Activated T-cell treated with anti-CD3 and anti-CD28 coated beads, Interleukin-2, amount 50 U/mL, for 1 hour (primary cell): ENCODE data around the gene INTS15.
"Not testable (repeated sequence)": the region's sequence is repeated elsewhere in the genome, so short reads cannot be mapped to it uniquely, and the experiment has no call there.

Source experiments
- DNase-seq: peaks from one replicate; pipeline ENCODE4 v3.0.0-alpha.2; 2020

Gene INTS15

DNA sequence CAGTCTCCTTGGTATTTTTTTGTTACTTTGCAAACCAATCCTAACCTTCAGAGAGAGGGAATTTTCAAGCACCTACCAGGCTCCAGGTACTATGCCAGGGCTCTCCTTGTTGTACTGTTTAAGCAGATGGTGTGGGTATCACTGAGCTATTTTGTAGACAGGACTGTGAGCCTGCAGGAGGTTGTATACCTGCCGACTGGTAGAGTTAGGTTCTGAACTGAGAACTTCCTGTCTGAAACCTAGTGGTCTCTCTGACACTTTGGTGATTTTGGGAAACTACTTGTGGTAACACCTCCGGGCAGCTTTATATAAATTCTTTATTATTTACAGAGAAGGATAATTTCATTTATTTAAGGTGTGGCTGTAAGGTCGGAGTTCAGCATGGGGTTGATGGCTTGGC lies 30.1 kb downstream of the INTS15 start:
- DNase-seq, result no peak

DNA sequence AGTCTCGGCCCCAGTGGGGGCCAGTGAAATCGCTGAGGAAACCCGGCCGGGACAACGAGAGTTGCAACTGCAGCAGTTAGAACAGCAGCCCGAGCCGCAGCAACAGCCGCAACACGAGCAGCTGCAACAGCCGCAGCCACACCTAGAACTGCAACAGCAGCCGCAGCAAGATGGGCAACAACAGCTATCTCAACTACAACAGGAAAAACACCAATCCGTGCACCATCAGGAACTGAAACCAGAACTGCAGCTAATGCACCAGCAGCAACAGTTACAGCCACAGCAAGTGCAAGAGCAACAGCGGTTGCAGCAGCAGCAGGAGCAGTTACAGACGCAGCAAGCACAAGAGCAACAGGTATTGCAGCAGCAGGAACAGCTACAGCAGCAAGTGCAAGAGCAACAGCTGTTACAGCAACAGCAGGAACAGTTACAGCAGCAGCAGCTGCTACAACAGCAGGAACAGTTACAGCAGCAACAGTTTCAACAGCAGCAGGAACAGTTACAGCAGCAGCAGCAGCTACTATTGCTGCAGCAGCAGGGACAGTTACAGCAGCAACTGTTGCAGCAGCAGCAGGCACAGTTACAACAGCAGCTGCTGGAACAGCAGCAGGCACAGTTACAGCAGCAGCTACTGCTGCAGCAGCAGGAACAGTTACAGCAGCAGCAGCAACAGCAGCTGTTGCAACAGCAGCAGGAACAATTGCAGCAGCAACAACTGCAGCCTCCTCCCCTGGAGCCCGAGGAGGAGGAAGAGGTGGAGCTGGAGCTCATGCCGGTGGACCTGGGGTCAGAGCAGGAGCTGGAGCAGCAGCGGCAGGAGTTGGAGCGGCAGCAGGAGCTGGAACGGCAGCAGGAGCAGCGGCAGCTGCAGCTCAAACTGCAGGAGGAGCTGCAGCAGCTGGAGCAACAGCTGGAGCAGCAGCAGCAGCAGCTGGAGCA lies 31.6 kb downstream of the INTS15 start:
- no peak for DNase-seq

DNA sequence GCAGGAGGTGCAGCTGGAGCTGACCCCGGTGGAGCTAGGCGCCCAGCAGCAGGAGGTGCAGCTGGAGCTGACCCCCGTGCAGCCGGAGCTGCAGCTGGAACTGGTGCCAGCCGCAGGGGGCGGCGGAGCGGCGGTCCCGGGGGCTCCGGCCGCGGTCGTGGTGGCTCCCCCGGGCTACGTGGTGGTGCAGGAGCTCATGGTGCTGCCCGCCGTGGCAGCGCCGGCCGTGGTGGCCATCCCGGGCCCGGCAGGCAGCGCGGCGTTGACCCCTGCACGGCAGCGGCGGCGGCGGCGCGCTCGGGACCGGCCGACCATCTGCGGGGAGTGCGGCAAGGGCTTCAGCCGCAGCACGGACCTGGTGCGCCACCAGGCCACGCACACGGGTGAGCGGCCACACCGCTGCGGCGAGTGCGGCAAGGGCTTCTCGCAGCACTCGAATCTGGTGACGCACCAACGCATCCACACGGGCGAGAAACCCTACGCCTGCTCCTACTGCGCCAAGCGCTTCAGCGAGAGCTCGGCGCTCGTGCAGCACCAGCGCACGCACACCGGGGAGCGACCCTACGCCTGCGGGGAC lies 32.4 kb downstream of the INTS15 start:
- no peak for DNase-seq

DNA sequence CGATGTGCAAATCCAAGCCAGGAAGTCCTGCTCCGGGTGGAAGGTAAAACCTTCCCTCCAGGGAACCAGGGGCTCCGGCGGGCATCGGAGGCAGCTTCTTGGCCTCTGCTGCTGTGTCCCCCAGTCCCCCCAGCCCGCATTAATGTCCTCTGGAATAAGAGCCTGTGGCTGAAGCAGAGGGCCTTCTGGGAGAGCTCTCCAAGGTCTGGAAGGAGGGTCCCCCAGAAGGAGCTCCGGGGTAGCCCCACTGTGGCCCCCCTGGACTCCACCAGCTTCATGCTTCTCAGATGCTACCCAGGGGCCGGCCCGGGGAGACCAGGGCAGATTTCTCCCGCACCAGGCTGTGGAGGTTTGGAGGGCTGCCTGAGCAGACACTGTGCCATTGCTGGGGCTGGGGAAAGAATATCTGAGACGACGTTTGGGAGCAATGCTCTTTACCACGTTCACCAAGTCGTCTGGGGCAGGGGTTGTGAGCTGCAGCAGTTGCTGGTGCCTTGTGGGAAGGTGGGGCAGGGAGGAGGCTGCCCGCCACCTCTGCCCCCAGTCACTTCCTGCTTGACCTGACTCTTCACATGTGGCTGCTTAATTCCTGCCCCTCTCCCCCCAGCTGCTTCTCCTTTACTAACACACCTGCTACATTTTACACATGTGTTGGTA lies 33.9 kb downstream of the INTS15 start:
- DNase-seq, result no peak

DNA sequence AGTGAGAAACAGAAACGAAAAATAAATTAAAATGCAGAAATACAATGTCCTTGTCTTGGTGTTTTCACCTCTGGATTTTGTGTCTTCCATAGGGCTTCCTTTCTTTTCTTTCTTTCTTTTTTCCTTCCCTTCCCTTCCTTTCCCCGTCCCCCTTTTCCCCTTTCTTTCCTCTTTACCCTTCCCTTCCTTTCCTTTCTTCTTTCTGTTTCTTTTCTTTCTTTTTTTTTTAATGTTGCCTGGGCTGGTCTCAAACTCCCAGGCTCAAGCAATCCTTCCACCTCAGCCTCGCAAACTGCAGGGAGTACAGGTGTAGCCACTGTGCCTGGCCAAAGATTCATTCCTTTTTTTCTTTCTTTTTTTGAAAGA lies 34.4 kb downstream of the INTS15 start:
- DNase-seq, result no peak

DNA sequence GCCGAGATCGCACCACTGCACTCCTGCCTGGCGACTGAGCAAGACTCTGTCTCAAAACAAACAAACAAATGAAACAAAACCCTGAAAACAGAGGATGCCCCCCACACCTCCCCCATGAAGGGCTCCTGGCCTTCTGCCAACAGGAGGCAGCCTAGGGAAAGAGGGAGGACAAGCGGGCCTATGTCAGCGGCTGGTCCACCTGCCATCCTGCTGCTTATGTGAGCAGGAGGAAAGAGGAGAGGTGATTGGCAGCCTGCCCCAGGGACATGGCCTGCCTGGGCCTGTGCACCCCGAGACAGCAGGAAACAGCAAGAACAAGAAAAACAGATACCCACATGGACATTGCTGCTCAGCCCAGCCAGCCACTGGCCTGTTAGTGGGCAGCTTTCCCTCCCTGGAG lies 38.2 kb downstream of the INTS15 start:
- no peak for DNase-seq

DNA sequence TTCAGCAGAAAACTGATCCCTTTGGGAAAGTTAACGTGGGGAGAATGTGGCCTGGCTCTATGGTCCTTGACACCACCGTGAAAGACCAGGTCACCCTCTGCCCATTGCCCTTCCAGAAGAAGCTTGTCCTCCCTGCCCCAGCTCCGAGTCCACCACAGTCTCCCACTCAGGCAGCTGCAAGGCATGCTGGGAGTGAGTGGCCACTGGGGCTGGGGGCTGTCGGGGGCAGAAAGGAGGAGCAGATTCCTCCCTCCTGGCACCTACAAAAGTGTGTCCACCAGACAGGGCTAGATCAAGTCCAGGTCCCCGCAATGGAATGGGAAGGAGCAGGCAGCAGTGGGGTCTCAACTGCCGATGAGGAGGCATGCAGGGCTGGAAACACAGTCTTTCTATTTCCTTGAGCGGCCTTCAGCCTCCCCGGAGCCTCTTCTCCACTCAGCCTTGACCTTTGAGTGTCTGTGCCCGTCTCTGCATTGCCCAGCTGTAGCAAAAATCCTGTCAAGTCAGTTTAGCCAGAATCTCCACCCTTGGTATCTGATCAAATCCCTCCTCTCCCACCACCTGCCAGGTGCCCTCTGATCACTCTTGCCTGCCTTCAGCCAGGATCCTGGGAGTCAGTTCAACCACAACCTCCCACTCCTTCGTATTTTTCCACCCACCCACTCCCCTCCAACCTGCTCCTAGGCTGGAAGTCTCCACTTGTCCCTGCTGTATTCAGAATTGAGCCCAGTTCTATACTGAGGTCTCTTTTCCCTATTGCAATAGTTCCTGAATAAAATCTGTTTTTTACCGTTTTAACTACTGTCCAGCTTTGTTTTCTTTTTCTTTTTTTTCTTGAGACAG lies 40.4 kb downstream of the INTS15 start:
- no peak for DNase-seq

DNA sequence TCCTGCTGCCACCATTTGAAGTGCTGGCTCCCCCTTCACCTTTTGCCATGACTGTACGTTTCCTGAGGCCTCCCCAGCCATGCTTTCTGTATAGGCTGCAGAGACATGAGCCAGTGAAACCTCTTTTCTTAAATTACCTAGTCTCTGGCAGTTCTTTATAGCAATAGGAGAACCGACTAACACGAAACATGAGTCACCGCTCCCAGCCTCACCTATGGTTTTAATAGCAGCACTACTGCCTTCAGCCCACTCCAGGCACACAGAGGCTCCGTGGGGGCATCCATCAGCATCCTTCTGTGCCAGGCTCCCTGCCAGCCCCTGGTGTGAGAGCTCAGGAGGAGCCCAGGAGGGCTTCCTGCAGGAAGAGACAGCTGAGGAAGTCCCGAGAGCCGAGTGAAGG lies 41.8 kb downstream of the INTS15 start:
- no peak for DNase-seq

DNA sequence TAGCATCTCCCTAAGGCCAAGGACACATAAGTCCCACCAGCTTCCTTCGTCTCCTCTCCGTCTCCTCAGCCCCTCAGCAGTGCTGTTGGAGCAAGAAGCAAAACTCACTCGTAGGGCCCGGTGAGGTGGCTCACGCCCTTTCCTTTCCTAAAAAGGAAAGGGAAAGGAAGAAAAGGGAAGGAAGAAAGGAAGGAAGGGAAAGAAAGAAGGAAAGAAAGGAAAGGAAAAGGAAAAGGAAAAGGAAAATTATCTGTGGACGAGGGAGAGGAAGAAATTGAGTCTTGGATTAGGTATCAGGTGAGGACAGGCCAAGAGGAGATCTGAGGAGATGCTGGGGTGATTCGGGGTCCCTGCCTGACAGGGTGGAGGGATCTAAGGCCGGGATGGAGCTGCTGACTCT lies 44.2 kb downstream of the INTS15 start:
- DNase-seq, result no peak

DNA sequence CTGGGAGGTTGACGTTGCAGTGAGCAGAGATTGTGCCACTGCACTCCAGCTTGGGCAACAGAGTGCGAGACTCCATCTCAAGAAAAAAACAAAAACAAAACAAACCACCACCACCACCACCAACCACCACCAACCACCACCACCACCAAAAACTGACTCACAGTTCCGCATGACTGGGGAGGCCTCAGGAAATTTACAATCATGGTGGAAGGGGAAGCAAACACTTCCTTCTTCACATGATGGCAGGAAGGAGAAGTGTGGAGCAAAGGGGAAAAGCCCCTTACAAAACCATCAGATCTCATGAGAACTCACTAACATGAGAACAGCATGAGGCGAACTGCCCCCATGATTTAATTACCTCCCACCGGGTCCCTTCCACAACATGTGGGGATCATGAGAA lies 45.1 kb downstream of the INTS15 start:
- DNase-seq, result not testable (repeated sequence)

DNA sequence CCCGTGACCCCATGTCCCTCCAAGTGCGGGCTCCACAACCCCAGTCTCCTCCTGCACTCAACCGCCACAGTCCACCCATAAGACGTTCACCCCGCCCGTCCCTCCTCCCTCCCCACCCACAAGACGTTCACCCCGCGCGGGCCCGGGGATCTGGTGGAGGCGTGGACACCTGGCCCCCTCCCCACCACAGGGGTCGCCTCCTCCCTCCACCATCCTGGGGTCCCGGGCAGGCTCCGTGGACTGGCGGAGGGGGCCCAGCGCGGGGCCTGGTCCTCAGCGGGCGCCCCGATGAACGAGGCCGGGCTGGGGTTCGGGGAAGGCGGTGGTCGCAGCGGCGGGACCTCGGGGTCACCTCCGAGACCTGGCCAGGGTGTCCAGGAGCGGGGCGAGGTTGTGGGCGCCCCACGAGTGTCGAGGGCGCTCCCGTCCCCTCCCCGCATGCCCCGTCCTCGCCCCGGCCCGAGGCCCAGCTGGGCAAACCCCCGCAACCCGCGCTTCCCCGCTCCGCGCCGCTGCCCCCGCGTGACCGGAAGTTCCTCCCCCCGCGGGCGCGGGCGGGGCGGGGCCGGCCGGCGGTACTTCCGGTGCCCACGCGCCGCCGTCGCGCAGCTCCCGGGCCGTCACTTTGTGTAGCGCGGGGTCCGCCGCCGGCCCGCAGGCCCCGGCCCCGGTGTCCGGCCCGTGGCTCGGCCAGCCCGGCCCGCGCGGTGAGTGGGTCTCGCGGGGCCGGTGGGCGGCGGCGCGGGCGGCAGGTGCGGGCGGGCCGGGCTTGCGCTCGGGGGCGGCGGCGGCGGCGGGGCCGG lies 47.1 kb downstream of the INTS15 start, which contains the start of gene ZNF316:
ZNF316 (plus strand) TSS at position 578 of the 803 bp plus-strand sequence. CDS start 5,092 bp downstream, outside the sequence.
- peak; percentile 66 for DNase-seq

DNA sequence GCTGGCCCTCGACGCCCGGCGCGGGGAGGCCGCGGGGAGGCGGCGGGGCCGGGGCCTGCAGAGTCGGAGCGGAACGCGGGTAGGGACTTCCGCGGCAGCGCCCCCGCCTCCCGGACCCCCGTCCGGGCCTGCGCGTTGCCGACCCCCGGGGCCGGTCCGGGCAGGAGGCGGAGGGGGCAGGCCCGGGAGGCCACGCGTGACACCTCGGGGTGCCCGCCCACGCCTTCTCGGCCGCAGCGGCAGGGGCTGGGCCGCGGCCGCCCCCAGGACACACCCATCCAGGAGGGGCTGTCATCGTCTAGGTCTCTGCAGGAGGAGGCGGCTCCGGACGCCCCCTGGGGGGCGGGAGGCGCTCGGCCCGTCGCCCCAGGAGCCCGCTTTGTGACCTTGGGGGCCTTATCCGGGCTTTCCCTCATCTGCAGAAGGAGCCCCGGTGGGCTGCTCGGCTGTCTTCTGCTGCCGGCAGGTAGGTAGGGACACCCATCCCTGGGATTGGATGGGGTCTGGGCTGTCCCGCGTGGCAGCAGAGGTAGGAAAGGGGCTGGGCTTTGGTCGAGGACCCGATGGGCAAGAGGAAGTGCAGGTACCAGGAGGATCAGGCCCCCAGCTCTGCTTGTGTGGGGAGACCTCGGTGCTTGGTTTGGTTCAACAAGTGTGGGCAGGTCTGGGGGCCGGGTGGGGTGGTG lies 47.9 kb downstream of the INTS15 start:
- peak; percentile 67 for DNase-seq

DNA sequence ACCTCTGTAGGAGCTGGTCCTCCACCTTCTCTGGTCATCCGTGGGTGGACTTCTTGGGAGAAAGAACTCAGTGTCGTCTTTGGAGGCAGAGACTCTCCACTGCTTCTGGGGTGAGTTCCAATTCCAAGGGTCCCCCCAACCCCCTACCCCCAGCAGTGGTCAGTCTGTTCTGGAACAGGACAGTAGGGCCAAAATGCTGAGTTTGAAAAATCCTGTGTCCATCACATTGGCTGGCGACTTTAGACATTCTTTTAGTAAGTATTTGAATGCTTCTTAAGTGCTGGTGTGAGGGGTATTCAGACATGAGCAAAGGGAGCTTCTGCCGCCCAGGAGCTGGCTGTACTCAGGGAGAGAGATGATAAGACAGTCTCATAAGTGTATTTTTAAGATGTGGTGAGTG lies 49.2 kb downstream of the INTS15 start:
- no peak for DNase-seq

DNA sequence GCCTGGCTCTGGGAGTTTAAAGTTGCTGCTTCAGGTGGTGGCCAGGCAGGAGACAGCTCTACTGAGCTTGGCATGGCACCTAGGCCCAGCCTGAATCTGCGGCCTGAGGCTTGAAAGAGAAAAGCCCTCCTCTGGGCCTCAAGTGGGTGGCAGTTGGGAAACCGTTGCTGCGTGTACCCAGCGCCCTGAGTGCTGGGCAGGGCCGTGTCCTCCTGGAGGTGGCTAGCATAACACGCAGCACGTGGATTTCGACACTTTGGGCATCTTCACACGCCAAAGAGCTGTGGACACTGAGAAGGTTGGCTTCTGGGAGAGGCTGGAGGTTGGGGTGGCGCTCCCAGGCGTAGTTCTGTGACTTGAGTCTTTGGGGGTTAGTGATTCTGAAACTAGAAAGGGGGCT lies 49.8 kb downstream of the INTS15 start:
- no peak for DNase-seq

DNA sequence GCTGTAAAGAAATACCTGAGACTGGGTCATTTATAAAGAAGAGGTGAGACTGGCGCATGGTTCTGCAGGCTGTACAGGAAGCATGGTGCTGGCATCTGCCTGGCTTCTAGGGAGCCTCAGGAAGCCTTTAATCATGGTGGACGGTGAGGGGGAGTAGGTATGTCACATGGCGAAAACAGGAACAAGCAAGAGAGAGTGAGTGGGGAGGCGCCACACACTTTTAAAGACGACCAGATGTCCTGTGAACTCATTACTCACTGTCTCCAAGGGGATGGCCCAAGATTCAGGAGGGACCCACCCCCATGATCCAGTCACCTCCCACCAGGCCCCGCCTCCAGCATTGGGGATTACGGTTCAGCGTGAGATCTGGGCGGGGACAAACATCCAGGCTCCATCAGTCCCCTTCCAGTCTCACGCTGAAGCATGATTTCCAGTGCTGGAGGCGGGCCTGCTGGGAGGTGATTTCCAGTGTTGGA lies 50.5 kb downstream of the INTS15 start:
- DNase-seq, result no peak

DNA sequence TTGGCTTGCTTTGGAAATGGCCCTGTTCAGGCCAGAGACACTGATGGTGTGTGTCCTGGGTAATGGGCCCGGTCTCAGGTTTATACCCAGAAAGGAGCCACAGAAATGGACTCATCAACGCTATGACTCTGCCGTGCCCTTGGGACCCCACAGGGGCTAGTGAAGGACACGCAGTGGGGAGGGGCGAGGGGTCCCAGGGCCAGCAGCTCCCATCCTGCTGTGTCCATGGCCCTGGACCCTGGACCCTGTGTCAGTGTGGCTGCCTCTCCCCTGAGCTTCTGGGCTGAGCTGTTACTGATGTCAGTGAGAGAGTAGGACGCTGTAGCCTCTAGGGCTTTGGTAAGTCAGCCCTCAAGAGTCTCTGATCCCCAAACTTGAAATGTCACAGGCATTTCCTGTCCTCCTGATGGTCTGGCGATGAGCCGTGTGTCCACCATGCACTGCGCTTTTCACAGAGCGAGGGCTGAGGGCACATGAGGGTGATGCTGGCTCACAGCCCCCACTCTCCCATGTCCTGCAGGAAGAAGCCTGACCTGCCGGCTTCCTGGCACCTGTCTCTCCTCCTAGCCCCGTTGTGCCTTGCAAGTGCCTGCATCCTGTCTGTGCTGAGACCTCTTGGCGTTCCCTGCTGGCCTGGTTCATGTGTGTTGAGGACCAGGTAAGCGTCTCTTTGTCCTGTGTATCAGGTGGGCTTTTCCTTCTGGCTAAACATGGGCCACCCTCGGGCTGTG lies 51.6 kb downstream of the INTS15 start:
- DNase-seq, result no peak

DNA sequence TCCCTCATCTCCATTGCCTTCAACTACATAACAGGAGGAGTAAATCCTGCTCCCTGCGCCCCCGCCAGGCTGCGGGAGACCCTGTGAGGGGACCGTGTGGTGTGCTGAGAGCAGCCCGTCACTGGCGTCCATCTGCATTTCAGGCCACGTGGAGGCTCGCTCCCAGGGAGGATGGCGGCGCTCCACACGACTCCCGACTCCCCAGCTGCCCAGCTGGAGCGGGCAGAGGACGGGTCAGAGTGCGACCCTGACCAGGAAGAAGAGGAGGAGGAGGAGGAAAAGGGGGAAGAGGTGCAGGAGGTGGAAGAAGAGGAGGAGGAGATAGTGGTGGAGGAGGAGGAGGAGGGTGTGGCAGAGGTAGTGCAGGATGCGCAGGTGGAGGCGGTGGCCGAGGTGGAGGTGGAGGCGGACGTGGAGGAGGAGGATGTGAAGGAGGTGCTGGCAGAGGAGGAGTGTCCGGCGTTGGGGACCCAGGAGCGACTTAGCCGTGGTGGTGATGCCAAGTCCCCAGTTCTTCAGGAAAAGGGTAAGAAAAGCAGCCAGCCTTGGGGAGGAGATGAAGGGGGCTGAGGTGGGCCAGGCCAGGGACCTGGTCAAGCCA lies 52.5 kb downstream of the INTS15 start:
- DNase-seq, result no peak

DNA sequence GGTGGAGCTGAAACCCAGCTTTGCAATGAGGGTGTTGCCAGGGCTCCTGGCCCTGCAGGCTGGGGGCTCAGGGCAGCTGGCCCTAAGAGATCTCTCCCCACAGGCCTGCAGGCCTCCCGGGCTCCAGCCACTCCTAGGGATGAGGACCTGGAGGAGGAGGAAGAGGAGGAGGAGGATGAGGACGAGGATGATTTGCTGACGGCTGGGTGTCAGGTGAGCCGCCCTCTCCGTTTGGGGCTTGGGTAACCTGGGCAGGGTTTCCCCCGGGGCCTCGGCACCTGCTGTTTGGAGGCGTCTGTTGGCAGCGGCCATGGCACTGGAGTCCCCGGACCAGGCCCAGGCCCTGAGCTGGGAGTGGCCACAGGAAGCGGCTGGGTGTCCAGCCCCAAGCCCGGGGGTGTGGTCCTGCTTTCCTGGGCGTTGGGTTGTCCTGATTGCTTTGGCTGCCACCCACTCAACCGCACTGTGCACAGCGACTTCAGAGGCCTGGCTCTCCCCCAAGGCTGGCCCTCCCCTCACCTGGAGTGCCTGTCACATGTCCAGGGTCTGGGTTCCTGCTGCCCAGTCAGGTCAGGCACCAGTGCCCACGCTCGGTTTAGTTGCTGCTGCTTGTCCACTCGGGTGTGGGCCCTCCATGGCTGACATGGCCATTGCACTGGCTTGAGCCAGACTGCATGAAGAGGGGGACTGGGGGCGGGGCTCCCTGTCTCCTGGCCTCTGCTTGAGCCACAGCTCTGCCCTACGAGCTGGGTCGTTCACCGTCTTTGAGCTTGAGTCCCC lies 53.2 kb downstream of the INTS15 start:
- no peak for DNase-seq

DNA sequence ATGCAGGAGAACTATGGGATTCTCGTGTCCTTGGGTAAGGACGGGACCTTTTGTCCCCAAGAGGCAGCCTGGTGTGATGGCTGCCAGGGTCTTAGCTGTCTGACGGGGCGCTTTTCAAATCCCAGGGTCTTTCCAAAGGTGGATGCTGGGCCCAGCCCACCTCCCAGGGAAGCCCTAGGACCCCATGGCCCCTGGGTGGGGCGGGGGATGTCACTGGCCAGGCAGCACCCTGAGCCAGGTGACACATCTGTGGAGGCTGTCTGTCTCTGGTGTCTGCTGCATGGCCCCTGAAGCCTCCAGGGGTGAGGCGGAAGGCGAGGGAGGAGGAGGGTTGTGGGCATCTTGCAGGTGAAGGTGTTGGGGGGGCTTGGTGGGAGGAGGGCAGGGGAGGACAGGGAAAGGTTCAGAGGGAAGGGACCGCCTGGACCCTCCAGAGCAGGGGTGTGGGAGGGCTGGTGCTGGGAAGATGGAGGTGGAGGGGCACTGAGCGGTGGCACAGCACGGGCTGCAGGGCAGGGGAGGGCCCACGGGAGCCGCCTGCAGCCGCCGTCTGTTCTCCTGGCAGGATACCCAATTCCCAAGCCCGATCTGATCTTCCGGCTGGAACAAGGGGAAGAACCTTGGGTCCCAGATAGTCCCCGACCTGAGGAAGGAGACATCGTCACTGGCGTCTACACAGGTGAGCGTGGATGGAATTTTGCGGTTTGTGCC lies 54.2 kb downstream of the INTS15 start:
- no peak for DNase-seq
